ENCODE data around the gene PTDSS2.

DNA sequence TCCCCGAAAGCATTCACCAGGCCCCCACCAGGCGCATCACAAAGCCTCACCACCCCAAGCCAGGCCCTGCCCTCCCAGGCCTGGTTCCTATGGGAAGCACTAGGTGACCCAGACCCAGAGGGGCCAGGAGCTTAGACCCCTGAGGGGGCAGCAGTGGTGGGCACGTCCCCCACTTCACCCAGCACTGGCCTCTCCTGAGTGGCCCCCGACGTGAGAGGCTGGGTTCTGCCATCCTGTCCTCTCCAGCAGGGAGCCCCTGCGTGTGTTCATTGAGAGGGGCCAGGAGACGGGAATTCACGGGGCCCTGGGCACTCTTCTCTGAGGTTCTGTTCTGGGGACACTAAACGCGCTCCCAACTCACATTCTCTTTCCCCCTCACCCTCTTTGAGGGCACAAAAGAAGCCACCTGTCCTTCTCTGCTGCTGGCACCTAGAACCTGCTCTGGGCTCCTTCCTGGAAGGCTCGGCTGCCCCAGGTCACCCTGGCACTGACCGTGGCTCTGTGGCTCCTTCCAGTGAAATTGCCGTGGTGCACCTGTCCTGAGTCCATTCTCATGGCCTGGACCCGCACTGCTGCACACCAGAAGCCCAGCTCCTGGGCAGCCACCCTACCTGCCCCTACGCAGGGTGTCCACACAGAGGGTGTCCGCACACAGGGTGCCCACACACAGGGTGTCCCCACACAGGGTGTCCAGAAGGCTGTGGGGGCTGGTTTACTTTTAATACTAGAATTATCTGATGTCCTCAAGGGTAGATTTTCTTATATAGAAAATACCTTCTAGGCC lies 12.2 kb downstream of the PTDSS2 start:
- TF ChIP-seq, protein P1, sequence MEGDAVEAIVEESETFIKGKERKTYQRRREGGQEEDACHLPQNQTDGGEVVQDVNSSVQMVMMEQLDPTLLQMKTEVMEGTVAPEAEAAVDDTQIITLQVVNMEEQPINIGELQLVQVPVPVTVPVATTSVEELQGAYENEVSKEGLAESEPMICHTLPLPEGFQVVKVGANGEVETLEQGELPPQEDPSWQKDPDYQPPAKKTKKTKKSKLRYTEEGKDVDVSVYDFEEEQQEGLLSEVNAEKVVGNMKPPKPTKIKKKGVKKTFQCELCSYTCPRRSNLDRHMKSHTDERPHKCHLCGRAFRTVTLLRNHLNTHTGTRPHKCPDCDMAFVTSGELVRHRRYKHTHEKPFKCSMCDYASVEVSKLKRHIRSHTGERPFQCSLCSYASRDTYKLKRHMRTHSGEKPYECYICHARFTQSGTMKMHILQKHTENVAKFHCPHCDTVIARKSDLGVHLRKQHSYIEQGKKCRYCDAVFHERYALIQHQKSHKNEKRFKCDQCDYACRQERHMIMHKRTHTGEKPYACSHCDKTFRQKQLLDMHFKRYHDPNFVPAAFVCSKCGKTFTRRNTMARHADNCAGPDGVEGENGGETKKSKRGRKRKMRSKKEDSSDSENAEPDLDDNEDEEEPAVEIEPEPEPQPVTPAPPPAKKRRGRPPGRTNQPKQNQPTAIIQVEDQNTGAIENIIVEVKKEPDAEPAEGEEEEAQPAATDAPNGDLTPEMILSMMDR (IDR thresholded peaks at IDR 0.05), result no peak
- TF ChIP-seq POLR2A (IDR thresholded peaks at IDR 0.05) (no peak), POLR2AphosphoS5 (IDR thresholded peaks at IDR 0.05) (no peak)

Data from suprapubic skin (tissue), 4 donors.